HEK293T (cell line): ENCODE data around the gene SORBS2.
"Not testable (repeated sequence)": the region's sequence is repeated elsewhere in the genome, so short reads cannot be mapped to it uniquely, and the experiment has no call there.

ENCODE experiments used
- CTCF ChIA-PET: fragments of 350-600 bp; formaldehyde crosslinking; extraction: SDS; loops from one replicate; lab custom pipeline; 2021; ENCODE audit warnings: antibody characterized with exemption, inconsistent platforms; lab: Yijun Ruan, JAX
- POLR2A ChIA-PET: fragments of 350-600 bp; formaldehyde crosslinking; extraction: SDS; loops from one replicate; lab custom pipeline; 2020; ENCODE audit warnings: antibody characterized with exemption, inconsistent platforms; lab: Yijun Ruan, JAX
- DNase-seq: peaks from one replicate; pipeline ENCODE4 v3.0.0; 2012; ENCODE audit warnings: mixed read lengths; ENCODE audit errors: extremely low spot score
- ARNT ChIP-seq: fragments of 450-650 bp; IDR thresholded peaks from 2 replicates; pipeline ENCODE4 v1.6.1; 2017; ENCODE audit warnings: mild to moderate bottlenecking
- BHLHE40 ChIP-seq: fragments of 450-650 bp; IDR thresholded peaks from 2 replicates; pipeline ENCODE4 v1.6.1; 2016; ENCODE audit warnings: mild to moderate bottlenecking, moderate library complexity, borderline replicate concordance
- CTBP1 ChIP-seq: fragments of 450-650 bp; IDR thresholded peaks from 2 replicates; pipeline ENCODE4 v1.6.1; 2016; ENCODE audit warnings: borderline replicate concordance
- ELF4 ChIP-seq: fragments of 450-650 bp; IDR thresholded peaks from 2 replicates; pipeline ENCODE4 v1.6.1; 2017; ENCODE audit warnings: antibody characterized with exemption
- FOXA1 ChIP-seq: fragments of 450-650 bp; IDR thresholded peaks from 2 replicates; pipeline ENCODE4 v1.6.1; 2016; ENCODE audit warnings: mild to moderate bottlenecking
- FOXK2 ChIP-seq: fragments of 450-650 bp; IDR thresholded peaks from 2 replicates; pipeline ENCODE4 v1.6.1; 2016; ENCODE audit warnings: mild to moderate bottlenecking
- FOXM1 ChIP-seq: fragments of 450-650 bp; IDR thresholded peaks from 2 replicates; pipeline ENCODE4 v1.6.1; 2017; ENCODE audit warnings: mild to moderate bottlenecking, borderline replicate concordance
- HDGF ChIP-seq: fragments of 450-650 bp; IDR thresholded peaks from 2 replicates; pipeline ENCODE4 v1.6.1; 2017; ENCODE audit warnings: antibody characterized with exemption, borderline replicate concordance
- L3MBTL2 ChIP-seq: fragments of 450-650 bp; conservative IDR thresholded peaks from 2 replicates; pipeline ENCODE4 v1.6.1; 2016; ENCODE audit warnings: mild to moderate bottlenecking
- LEF1 ChIP-seq: fragments of 450-650 bp; IDR thresholded peaks from 2 replicates; pipeline ENCODE4 v1.6.1; 2017; ENCODE audit warnings: mild to moderate bottlenecking, borderline replicate concordance
- NFRKB ChIP-seq: fragments of 450-650 bp; IDR thresholded peaks from 2 replicates; pipeline ENCODE4 v1.6.1; 2016; ENCODE audit warnings: mild to moderate bottlenecking, moderate library complexity
- SP1 ChIP-seq: fragments of 450-650 bp; IDR thresholded peaks from 2 replicates; pipeline ENCODE4 v1.6.1; 2017
- SUZ12 ChIP-seq: fragments of 450-650 bp; IDR thresholded peaks from 2 replicates; pipeline ENCODE4 v1.6.1; 2016; ENCODE audit warnings: mild to moderate bottlenecking
- TARDBP ChIP-seq: fragments of 450-650 bp; IDR thresholded peaks from 2 replicates; pipeline ENCODE4 v1.6.1; 2016
- ZNF384 ChIP-seq: fragments of 450-650 bp; IDR thresholded peaks from 2 replicates; pipeline ENCODE4 v1.6.1; 2016
- TF ChIP-seq, protein P1 (sequence below): fragments of 450-650 bp; IDR thresholded peaks from 2 replicates; pipeline ENCODE4 v1.6.1; 2016

The SORBS2 gene

DNA sequence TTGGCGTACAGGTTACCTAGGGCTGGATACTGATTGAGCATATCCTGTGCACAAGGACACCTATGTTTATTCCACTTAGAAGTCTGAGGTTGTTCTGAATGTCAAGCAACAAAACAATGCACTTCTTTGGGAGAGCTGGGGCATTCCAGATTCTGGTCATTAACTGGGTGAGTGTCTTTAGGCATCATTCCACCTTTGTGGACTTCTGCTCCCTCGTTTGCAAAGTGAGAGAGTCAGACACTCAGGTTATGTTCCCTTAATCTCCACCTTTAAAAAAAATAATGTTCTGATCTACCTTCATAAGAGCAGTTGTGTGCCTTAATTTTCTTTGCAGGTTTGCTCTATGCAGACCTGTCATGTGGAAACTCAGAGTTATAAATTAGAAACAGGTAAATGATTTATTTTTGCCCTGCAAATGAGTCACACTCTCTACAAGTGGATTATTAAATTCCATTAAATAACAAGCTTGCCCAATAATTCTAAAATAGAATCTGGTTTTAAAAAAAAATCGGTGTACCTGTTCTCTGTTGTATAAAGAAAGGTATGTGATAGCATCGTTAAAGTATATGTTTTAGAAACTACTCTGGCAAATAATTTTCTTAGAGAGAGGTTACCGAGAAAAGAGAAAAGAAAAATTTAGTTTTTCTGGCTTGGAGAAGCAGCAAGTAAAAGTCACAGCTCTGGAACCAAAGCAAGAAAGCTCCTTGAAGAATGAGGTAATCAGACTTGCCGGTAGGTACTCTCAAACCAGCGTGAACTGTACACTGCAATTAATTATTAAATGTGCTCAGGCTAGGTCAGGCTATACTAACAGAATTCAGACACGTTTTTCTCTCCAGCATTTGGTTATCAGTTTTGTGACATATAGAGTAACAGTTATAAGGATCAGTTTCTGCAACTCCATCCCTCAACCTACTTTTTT lies 93.2 kb downstream of the SORBS2 start:
- POLR2A ChIA-PET, result no interaction called here
- no peak for TF ChIP-seq SUZ12
- no peak for DNase-seq
- CTCF ChIA-PET, result interaction anchor here (1.0 kb wide), 1 partner anchor 12 kb away, joined by 3 read pairs; no protein-coding TSS in a partner anchor

DNA sequence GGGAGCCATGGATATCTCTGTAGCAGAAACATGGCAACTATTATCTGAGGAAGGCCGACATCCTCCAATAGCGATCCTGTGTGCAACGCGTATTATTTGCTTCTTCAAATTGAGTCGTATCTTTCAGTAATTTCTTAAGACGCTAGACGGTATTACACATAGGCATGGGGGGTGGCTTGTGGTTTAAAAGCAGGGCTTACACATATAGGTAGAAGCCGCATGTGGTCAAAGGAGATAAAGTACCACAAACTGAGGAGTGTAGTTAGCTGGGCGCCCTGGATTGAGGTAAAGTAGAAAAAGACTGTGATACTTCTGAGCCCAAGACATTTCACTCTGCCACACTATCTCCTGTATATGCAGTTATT lies 94.6 kb downstream of the SORBS2 start:
- POLR2A ChIA-PET, result no interaction called here
- DNase-seq, result no peak
- TF ChIP-seq FOXM1 (no peak), CTBP1 (no peak)
- CTCF ChIA-PET, result no interaction called here

DNA sequence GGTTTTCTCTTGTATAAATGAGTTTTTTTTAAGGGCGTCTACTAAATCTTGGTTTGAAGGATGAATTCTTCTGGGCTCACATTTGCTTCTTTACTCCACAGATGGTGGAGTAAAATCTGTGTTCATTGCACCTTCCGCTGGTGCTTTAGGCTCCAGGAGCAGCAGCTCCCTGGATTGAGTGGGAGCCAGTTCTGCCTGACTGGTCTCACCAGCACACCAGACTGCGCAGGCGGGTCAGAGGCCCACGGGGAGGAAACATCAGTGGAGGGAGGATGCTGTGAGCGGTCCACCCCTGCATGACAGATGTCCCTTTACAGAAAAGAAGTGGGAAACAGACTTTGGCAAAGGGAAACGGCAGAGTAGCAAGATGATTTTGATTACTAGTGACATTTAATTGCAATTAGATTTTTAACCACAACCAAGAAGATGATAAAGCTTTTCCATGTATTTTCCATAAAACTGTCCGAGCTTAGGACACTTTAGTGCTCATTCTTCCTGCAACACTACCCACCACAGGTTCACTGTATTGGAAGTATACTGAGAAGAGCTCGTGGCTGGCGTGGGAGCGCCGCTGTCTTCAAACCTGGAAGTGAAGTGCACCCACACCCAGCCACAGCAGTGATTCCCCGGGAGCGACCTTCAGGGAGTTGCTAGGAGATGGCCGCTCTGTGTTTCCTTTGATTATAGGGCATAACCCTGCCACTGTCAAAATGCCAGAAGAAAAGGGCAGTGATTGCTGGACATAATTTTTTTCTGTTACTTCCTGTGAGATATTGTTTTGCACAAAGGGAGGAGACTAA lies 95.2 kb downstream of the SORBS2 start:
- TF ChIP-seq TARDBP, result no peak
- TF ChIP-seq NFRKB, result no peak
- no peak for TF ChIP-seq ARNT
- no peak for TF ChIP-seq L3MBTL2
- TF ChIP-seq FOXM1, result no peak
- TF ChIP-seq CTBP1, result no peak
- POLR2A ChIA-PET, result no interaction called here
- no peak for DNase-seq
- CTCF ChIA-PET, result interaction anchor here (0.7 kb wide), 1 partner anchor 680 kb away, joined by 3 read pairs; no protein-coding TSS in a partner anchor

DNA sequence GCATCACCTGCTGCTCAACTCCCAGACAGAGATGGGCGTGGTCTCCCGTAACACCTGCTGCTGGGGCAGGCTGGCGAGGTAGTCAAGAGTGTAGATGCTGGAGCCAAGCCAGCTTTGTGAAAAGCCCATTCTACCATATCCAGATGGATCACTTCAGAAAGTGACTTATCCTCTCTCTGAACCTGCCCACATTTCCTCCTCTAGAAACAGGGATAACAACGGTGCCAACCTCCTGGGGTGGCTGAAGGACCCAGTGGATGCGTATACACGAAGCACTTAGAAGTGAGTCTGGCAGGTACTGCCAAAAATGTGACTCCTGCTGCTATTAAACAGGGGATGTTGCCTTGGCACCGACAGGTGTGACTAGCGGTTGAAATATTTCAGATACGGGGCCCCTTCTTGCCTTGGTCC lies 95.8 kb downstream of the SORBS2 start:
- no peak for DNase-seq
- CTCF ChIA-PET, result interaction anchor here (0.7 kb wide), 1 partner anchor 680 kb away, joined by 3 read pairs; no protein-coding TSS in a partner anchor
- TF ChIP-seq, protein P1, sequence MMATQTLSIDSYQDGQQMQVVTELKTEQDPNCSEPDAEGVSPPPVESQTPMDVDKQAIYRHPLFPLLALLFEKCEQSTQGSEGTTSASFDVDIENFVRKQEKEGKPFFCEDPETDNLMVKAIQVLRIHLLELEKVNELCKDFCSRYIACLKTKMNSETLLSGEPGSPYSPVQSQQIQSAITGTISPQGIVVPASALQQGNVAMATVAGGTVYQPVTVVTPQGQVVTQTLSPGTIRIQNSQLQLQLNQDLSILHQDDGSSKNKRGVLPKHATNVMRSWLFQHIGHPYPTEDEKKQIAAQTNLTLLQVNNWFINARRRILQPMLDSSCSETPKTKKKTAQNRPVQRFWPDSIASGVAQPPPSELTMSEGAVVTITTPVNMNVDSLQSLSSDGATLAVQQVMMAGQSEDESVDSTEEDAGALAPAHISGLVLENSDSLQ, result no peak
- TF ChIP-seq SP1 (no peak), ZNF384 (no peak), SUZ12 (no peak), LEF1 (no peak), ELF4 (no peak), L3MBTL2 (no peak), FOXM1 (no peak), BHLHE40 (no peak), HDGF (no peak), TARDBP (no peak), FOXK2 (no peak), ARNT (no peak), FOXA1 (no peak), NFRKB (no peak), CTBP1 (no peak)
- POLR2A ChIA-PET, result no interaction called here

DNA sequence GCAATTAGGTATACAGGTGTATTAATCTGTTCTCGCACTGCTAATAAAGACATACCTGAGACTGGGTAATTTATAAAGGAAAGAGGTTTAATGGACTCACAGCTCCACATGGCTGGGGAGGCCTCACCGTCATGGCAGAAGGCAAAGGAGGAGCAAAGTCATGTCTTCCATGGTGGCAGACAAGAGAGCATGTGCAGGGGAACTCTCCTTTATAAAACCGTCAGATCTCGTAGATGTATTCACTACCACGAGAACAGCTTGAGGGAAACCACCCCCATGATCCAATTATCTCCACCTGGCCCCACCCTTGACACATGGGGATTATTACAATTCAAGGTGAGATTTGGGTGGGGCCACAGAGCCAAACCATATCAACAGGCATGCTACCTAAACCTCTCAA lies 97.5 kb downstream of the SORBS2 start:
- DNase-seq, POLR2A ChIA-PET: not testable (repeated sequence)
- CTCF ChIA-PET, result interaction anchor here (0.8 kb wide), 1 partner anchor 27 kb away, joined by 3 read pairs; no protein-coding TSS in a partner anchor

DNA sequence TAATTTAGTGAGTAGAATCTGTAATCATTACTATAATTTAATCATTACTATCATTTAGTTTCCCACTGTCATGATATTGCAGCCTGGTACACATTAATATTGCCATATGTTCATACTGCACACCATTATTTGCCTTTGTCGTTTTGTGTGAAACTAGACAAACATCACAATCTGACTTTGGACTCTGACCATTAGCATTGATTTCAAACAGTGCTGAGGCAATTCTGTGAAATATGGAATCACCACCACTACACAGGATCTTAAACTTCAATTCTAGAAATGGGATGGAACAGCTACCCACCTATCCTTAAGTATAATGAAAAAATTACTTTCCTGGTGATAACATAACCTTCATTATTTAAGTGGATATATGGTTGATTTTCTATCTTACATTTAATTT lies 98.3 kb downstream of the SORBS2 start:
- POLR2A ChIA-PET, result no interaction called here

DNA sequence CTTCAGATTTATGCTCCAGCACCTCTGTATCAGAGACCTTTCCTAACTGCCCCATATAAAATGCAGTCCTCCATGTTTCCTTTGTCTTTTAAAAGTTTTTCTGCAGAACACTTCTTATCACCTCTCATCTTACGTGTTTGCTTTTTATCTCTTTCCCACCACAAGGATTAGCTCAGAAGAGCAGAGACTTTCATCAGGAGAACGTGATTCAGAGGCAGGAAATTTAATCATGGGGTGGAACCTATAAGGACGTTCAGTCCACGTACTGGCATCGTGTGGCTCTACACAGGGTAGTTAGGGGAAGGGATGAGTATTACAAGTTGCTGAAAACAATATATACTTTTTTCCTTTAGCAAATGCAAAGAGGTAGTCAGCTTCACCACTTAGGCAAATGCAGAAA lies 98.7 kb downstream of the SORBS2 start:
- CTCF ChIA-PET, result interaction anchor here (0.7 kb wide), 1 partner anchor 22 kb away, joined by 3 read pairs; no protein-coding TSS in a partner anchor
- TF ChIP-seq L3MBTL2, result no peak
- no peak for TF ChIP-seq ARNT
- TF ChIP-seq SUZ12, result no peak
- no peak for TF ChIP-seq FOXM1
- no peak for DNase-seq
- POLR2A ChIA-PET, result no interaction called here

More for the DNA sequence above, 98.3 kb downstream of the SORBS2 start:
- TF ChIP-seq, protein P1, result no peak
- TF ChIP-seq TARDBP, result no peak
- TF ChIP-seq L3MBTL2, result no peak
- CTCF ChIA-PET, result interaction anchor here (0.7 kb wide), 1 partner anchor 21 kb away, joined by 3 read pairs; no protein-coding TSS in a partner anchor
- no peak for DNase-seq
